ENCODE results near the gene BCL2A1.
"Not testable (repeated sequence)": the region's sequence is repeated elsewhere in the genome, so short reads cannot be mapped to it uniquely, and the experiment has no call there.

Gene BCL2A1

GRCh38 chr15:79923515-79924169, 47.4 kb downstream of the BCL2A1 start:
- DNase-seq (ENCODE audit: low read depth in 2 of 2) = peak; percentile 98 to 99

- peak; percentile 61 to 66 for DNase-seq (ENCODE audit: low read depth in 2 of 2)
Measured at GRCh38 chr15:79923079-79923514, 47.9 kb downstream of the BCL2A1 start.

- no peak for DNase-seq (ENCODE audit: low read depth in 2 of 2)
Measured at GRCh38 chr15:79922512-79923078, 48.4 kb downstream of the BCL2A1 start.

GRCh38 chr15:79919749-79920511, 51.1 kb downstream of the BCL2A1 start:
- DNase-seq (ENCODE audit: low read depth in 2 of 2) = no peak

GRCh38 chr15:79919090-79919748, 51.8 kb downstream of the BCL2A1 start:
- DNase-seq (ENCODE audit: low read depth in 2 of 2) = no peak

DNA sequence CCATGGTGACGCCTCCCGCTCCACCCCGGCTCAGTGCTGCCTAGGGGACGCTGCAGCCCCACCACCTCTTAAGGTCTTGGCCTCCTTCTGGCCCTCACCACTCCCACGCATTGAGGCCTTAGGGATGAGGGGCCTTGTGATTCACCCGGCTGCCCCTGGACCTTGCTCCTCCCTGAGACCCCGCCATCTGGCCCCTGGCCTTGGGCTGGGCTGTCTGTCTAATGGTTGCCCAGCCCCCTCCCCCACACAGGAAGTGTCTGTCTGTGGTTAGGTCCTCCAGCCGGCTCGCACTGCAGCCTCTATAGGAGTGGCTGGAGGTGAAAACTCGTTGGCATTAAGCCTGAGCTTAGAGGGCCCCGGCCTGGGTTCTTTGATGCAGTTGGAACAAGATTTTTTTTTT, 52.7 kb downstream of the BCL2A1 start:
- DNase-seq (ENCODE audit: low read depth in 2 of 2) = no peak

- DNase-seq (ENCODE audit: low read depth in 2 of 2) = no peak
Measured at GRCh38 chr15:79916502-79917132, 54.4 kb downstream of the BCL2A1 start.

DNA sequence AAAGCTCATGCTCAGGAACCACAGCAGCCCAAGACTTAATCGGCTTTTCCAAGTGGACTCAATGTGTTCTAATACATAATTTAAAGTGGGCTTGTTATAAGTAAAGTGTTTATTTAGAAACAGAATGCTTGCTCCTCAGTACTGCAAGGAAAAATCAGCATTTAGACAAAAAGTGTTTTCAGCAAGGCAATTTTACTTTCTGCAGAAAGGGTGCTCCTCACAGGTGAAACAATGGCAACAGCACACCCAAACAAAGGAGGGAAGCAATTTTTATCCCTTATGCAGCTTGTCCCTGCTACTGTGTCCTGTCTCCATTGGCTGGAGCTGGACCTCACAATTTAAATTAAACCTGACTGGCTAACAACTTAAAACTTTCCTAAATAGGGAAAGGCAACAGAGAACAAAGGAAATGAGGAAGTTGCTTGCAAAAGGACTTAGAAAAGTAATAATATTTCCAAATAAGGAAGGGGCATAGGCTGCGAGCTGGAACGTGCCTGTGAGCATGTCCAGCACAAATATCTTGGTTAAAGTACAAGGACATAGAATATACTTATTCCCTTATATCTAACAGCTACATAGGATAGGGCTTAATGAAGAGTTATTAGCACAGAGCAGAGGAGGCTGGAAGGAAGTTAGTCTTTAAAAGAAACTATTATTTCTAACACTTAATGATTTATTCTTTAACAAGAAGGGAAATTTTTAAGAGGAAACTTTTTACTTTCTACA, 55.1 kb downstream of the BCL2A1 start:
- DNase-seq (ENCODE audit: low read depth in 2 of 2) = not testable (repeated sequence)

GRCh38 chr15:79914728-79915127, 56.3 kb downstream of the BCL2A1 start:
- DNase-seq (ENCODE audit: low read depth in 2 of 2) = no peak

Measured in stimulated activated CD8-positive, alpha-beta memory T cell treated with anti-CD3 and anti-CD28 coated beads, Interleukin-15, amount 100 ng/mL, for 48 hours (primary cell).